Natural killer cell (primary cell): ENCODE measurements around the gene CYFIP2. TPM values are rescaled to one million over a fixed set of nuclear protein-coding genes. Genes with fewer than 3 reads are reported as not detected.

Experiments used
- ATAC-seq, 3 donors: fragments of 150-1000 bp in 2 of 3; fragments of 200-7000 bp in 1 of 3; cut with Tn5 transposase; 1 replicate in 1 of 3; 2 replicates in 2 of 3; pipeline ENCODE4 v1.10.0; 2021; ENCODE audit warnings: mild to moderate bottlenecking in 2 of 3, moderate library complexity in 2 of 3
- DNase-seq, 2 donors: peaks; one replicate each; pipeline versions ENCODE4 v3.0.0 to v3.0.0-alpha.2; 2013 to 2021; ENCODE audit warnings: mixed read lengths in 1 of 2
- H3K27ac ChIP-seq: one replicate; pipeline ENCODE4 v1.5.1; 2013; ENCODE audit warnings: mild to moderate bottlenecking, low read length
- H3K27me3 ChIP-seq: one replicate; pipeline ENCODE4 v1.6.1; 2013; ENCODE audit warnings: low read length; ENCODE audit not compliant: control insufficient read depth, insufficient read depth
- H3K36me3 ChIP-seq: one replicate; pipeline ENCODE4 v1.6.1; 2013; ENCODE audit warnings: low read length; ENCODE audit not compliant: control insufficient read depth, insufficient read depth
- H3K4me1 ChIP-seq: one replicate; pipeline ENCODE4 v1.6.1; 2013; ENCODE audit warnings: low read length; ENCODE audit not compliant: control insufficient read depth, insufficient read depth
- H3K4me3 ChIP-seq: one replicate; pipeline ENCODE4 v1.5.1; 2013; ENCODE audit warnings: low read length
- H3K9me3 ChIP-seq: one replicate; pipeline ENCODE4 v1.6.1; 2013; ENCODE audit warnings: low read length; ENCODE audit not compliant: control insufficient read depth, insufficient read depth
- H3K27ac Mint-ChIP-seq, 2 donors: one replicate each; pipeline ENCODE4 v1.8.0; 2022; ENCODE audit warnings: mild to moderate bottlenecking in 2 of 2, mixed read lengths in 2 of 2, moderate library complexity in 1 of 2
- H3K27me3 Mint-ChIP-seq, 2 donors: one replicate each; pipeline ENCODE4 v1.8.0; 2022; ENCODE audit warnings: low read depth in 2 of 2, mixed read lengths in 2 of 2
- H3K36me3 Mint-ChIP-seq: one replicate; pipeline ENCODE4 v1.8.0; 2022; ENCODE audit warnings: mixed read lengths
- H3K4me1 Mint-ChIP-seq, 2 donors: one replicate each; pipeline ENCODE4 v1.8.0; 2022; ENCODE audit warnings: mixed read lengths in 2 of 2
- H3K4me3 Mint-ChIP-seq: one replicate; pipeline ENCODE4 v1.8.0; 2022; ENCODE audit warnings: mild to moderate bottlenecking, moderate library complexity, mixed read lengths
- H3K9me3 Mint-ChIP-seq, 2 donors: one replicate each; pipeline ENCODE4 v1.8.0; 2022; ENCODE audit warnings: mixed read lengths in 2 of 2
- WGBS: methylation state at CpG from one replicate; pipeline ENCODE4 v1.1.7; 2013; ENCODE audit warnings: missing lambda C conversion rate; ENCODE audit not compliant: insufficient coverage; 5-methylcytosine and 5-hydroxymethylcytosine counted together
- intact Hi-C: fragments of 100-400 bp; cut with micrococcal nuclease; formaldehyde crosslinking; loops from one replicate; pipeline ENCODE4 v1.14.2; 2022
- total RNA-seq, 4 donors: library from RNA; stranded (reverse); fragments of 120-200 nt in 1 of 4; gene quantifications; one replicate each; pipeline versions ENCODE4 v1.2.3 to v1.2.4, GENCODE V29; 2013 to 2022
- TF ChIP-seq, protein P1 (sequence below): fragments of 200-600 bp; IDR thresholded peaks from one replicate; pipeline ENCODE4 v1.8.0; 2022; ENCODE audit warnings: antibody characterized with exemption

CYFIP2 gene
- total RNA-seq, 3 donors from 2014 or later (not counting 1 experiment from before 2014, with no cell fraction given) = 464 to 542 (median 532) TPM

DNA sequence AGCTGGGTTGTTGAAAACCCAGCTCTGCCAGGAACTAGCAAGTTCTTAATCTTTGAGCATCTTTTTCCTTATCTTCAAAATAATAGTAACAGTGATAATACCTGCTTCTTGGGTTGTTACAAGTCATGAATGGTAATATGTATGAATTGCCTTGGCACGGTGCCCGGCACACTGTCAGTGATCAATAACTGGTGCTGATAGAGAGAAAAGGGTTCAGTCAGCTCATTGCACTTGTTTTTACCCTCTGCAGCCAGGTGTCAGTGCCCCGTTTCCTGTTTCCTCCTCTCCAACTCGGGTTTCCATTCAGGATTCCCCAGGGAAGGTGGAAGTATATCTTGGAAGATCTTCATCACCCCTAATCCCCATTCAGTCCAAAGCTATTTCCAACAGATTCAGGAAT, 178.3 kb downstream of the CYFIP2 start:
- no peaks in the 10 kb centered on the region for H3K9me3 ChIP-seq
- ATAC-seq (no peak), DNase-seq (no peak)
- intact Hi-C loops = no loop called here
- no peaks in the 10 kb centered on the region for H3K36me3 ChIP-seq
- H3K4me1 ChIP-seq = no peaks in the 10 kb centered on the region
- Mint-ChIP-seq H3K4me3 (no peak overlapping the region), H3K9me3 (no peaks in the 10 kb centered on the region), H3K27ac (no peak overlapping the region), H3K36me3 (no peaks in the 10 kb centered on the region), H3K4me1 (no peaks in the 10 kb centered on the region), H3K27me3 (peaks cover 11 to 13% of the 10 kb centered on the region in 2 donors)
- no peak overlapping the region for H3K4me3 ChIP-seq
- H3K27ac ChIP-seq = no peak overlapping the region
- WGBS = 61% methylated on average over 4 of the region's 4 CpGs
- no peaks in the 10 kb centered on the region for H3K27me3 ChIP-seq
- TF ChIP-seq, protein P1, sequence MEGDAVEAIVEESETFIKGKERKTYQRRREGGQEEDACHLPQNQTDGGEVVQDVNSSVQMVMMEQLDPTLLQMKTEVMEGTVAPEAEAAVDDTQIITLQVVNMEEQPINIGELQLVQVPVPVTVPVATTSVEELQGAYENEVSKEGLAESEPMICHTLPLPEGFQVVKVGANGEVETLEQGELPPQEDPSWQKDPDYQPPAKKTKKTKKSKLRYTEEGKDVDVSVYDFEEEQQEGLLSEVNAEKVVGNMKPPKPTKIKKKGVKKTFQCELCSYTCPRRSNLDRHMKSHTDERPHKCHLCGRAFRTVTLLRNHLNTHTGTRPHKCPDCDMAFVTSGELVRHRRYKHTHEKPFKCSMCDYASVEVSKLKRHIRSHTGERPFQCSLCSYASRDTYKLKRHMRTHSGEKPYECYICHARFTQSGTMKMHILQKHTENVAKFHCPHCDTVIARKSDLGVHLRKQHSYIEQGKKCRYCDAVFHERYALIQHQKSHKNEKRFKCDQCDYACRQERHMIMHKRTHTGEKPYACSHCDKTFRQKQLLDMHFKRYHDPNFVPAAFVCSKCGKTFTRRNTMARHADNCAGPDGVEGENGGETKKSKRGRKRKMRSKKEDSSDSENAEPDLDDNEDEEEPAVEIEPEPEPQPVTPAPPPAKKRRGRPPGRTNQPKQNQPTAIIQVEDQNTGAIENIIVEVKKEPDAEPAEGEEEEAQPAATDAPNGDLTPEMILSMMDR = no peak

Other genes with a start within 250 kb of the CYFIP2 start
- 10 to 100 TPM in 2 of 3 donors, 1 to 10 TPM in 1; 7.2 to 14.6 (median 10.9) TPM for gene HAVCR1, start 207.0 kb upstream of the CYFIP2 start, total RNA-seq
- 10 to 100 TPM; 60.0 to 92.2 (median 74.3) TPM for gene HAVCR2, start 157.1 kb upstream of the CYFIP2 start, total RNA-seq
- 10 to 100 TPM in 2 of 3 donors, 1 to 10 TPM in 1; 9.6 to 13.3 (median 12.4) TPM for gene MED7, start 123.3 kb upstream of the CYFIP2 start, total RNA-seq
- gene GARIN3, start 99.9 kb upstream of the CYFIP2 start, total RNA-seq = not detected
- 100 to 1,000 TPM; 153 to 188 (median 186) TPM for gene ITK, start 85.3 kb upstream of the CYFIP2 start, total RNA-seq
- gene NIPAL4, start 194.1 kb downstream of the CYFIP2 start, total RNA-seq = 1 to 10 TPM in 1 of 3 donors, under 1 TPM in 1, not detected in 1; 0.39 to 1.3 TPM